ENCODE results near the gene DARS1.

DNA sequence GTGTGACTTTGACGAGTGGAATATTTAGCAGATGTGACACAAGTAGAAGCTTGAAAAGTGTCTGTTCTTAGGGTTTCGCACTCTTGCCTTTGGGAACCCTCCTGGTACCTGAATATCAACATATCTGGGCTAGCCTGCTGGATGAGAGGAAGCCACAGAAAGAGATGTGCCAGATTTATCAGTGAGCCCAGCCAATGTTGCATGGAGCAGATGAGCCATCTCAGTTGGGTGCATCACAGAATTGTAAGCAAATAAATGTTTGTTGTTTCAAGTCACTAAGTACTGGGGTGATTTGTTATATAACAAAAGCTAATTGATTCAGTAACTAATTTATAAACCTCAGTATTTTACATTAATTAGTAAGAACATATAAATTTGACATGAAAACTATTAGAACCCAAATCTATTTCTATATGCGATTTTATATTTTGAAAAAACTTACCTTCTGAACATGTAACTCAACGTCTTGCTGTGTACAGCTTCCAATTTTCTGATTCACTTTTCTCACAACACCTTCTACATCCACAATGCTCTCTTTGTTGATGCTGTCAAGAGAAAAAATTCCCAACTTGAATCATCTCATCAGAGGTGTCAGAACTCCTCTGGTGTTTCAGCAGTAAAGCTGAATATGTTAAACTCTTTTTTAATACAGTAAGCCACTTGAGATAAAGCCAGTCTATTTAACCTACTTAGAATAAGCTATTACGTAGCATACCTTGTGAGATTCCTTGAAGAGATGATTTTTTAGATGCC, 42.3 kb downstream of the DARS1 start:
- TF ChIP-seq, protein P1, sequence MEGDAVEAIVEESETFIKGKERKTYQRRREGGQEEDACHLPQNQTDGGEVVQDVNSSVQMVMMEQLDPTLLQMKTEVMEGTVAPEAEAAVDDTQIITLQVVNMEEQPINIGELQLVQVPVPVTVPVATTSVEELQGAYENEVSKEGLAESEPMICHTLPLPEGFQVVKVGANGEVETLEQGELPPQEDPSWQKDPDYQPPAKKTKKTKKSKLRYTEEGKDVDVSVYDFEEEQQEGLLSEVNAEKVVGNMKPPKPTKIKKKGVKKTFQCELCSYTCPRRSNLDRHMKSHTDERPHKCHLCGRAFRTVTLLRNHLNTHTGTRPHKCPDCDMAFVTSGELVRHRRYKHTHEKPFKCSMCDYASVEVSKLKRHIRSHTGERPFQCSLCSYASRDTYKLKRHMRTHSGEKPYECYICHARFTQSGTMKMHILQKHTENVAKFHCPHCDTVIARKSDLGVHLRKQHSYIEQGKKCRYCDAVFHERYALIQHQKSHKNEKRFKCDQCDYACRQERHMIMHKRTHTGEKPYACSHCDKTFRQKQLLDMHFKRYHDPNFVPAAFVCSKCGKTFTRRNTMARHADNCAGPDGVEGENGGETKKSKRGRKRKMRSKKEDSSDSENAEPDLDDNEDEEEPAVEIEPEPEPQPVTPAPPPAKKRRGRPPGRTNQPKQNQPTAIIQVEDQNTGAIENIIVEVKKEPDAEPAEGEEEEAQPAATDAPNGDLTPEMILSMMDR (IDR thresholded peaks at IDR 0.05), result no peak
- no peak for TF ChIP-seq POLR2A (IDR thresholded peaks at IDR 0.05)
